GM19238 (cell line): Measurements from ENCODE around the gene SLC25A36.
A peak's percentile ranks its signal among the peaks of the same experiment; 100 is the strongest.
"Not testable (repeated sequence)": the region's sequence is repeated elsewhere in the genome, so short reads cannot be mapped to it uniquely, and the experiment has no call there.

Source experiments
- DNase-seq: peaks from one replicate; pipeline ENCODE4 v3.0.0; 2011; ENCODE audit warnings: low spot score; ENCODE audit not compliant: insufficient read length

SLC25A36 gene

GRCh38 chr3:140931016-140931454 lies 10.6 kb upstream of the SLC25A36 start:
- DNase-seq: no peak

- no peak for DNase-seq
Observed at GRCh38 chr3:140931801-140932200, 9.8 kb upstream of the SLC25A36 start.

DNA sequence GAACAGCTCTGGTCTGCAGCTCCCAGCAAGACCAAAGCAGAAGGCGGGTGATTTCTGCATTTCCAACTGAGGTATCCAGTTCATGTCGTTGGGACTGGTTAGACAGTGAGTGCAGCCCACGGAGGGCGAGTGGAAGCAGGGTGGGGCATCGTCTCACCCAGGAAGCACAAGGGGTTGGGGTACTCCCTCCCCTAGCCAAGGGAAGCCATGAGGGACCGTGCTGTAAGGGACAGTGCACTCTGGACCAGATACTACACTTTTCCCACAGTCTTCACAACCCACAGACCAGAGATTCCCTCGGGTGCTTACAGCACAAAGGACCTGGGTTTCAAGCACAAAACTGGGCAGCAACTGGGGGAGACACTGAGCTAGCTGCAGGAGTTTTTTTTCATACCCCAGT lies 8.5 kb upstream of the SLC25A36 start:
- DNase-seq: no peak

GRCh38 chr3:140933552-140933951 lies 8.1 kb upstream of the SLC25A36 start:
- no peak for DNase-seq

DNA sequence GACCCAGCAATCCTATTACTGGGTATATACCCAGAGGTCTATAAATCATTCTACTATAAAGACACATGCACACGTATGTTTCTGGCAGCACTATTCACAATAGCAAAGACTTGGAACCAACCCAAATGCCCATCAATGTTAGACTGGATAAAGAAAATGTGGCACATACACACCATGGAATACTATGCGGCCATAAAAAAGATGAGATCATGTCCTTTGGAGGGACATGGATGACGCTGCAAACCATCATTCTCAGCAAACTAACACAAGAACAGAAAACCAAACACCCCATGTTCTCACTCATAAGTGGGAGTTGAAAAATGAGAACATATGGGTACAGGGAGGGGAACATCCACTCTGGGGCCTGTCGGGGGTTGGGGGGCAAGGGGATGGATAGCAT lies 2.3 kb upstream of the SLC25A36 start:
- not testable (repeated sequence) for DNase-seq

- no peak for DNase-seq
Observed at GRCh38 chr3:140941090-140941433, 574 bp upstream of the SLC25A36 start.

DNA sequence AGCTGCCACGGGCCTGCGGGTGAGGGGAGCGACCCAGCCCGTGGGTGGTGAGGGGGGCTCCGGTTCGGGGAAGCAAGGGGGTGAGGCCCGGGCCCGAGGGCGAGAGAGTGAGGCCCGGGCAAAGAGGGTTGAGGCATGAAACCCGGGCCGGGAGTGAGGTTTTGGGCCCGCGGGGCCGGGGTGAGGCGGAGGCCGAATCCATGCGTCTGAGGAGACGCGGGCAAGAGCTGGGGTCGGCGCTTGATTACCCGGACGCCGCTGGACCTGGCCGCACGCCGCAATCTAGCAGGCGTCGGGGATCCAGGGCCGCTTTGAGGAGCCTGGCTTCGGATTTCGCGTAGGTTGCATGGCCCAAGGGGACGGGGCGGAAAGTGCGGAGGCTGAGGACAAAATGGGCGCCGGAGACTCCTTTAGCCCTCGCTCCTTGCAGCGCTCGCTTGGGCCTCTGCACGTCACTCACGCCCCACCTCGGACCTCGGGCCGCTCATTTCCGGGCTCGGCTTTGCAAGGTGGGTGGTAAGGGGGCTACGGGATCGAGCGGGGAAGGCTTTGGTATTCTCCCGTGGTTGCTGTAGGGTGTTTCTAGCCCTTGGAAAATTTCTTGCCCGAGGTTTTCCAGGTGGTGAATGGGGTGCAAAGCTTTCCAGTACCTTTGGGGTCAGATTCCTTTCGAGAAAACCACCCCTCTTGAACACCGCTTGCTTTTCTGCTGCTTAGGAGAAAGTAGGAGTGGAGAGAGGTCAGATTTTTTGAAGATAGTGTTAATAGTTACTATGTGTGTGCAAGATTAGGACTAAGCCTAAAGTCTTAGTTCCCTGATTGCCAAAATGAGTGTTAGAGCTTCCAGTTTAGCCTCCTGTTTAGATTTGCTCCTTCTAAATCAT lies 827 bp downstream of the SLC25A36 start:
- DNase-seq: peak; percentile 45

DNA sequence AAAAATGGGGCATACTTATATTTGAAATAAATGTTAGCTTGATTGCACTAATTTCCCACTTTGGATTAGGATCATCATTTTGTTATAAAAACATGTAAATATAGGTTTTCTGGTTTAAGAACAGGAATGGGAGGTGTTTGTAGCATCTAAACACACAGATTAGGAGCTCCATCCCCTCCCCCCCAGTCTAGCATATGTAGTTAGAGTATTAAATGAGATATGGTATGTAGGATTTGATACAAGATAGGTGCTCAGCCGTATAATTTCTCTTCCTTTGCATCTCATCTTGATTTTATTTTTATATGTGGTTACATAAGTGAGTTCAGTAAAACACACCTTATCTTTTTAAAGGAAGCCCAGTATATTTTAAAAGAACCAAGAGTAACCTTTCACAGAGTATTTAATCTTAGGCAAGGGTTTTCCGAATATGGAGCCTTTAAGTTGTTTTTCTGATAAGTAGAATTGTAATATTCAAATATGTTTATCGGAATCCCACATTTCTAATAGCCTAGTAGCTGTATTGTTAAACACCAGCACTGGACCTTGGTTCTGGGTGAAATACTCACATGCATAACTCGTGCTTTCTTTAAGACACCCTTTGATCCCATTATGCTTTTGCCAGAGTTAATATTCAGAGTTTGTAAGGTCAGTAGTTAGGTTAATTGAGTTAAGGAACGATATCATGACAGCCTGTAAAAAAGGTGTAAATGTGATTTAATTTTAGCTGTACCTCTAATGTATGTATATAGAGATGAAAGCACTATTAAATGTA lies 2.3 kb downstream of the SLC25A36 start:
- DNase-seq: no peak

DNA sequence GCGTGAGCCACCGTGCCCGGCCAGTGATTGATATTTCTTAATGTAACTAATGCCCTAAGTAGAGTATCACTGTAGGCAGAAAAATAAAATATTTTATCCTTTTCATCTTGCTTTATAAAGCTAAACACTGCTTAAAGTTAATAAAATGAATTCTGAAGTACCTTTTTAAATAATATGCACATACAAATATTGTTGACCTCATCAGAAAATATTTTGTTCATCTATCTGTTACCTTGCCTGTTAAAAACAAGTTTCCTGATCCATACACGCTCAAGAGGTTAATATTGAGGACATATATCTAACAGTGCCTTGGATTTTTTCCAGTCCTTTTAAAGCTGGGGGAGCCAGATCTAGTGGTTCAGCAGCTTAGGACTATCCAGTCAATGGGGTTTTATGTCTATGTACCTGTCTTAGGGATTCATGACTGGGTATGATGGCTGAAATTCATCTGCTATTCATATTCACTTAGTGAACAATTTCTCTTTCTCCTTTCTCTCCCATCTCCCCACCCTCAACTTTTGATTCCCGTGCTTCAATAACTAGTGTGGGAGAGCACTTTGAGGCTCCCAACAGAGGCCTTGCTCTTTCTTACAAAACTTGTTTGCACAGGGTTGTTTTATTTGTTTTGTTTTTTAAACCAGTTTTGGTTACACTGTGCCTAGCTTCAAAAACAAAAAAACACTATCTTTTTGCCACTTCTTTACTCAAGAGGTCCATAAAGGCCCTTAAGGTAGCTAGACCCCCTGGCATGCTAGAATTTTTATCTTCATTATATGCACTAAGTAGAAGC lies 7.0 kb downstream of the SLC25A36 start:
- no peak for DNase-seq

- no peak for DNase-seq
Observed at GRCh38 chr3:140950144-140950543, 8.5 kb downstream of the SLC25A36 start.

DNA sequence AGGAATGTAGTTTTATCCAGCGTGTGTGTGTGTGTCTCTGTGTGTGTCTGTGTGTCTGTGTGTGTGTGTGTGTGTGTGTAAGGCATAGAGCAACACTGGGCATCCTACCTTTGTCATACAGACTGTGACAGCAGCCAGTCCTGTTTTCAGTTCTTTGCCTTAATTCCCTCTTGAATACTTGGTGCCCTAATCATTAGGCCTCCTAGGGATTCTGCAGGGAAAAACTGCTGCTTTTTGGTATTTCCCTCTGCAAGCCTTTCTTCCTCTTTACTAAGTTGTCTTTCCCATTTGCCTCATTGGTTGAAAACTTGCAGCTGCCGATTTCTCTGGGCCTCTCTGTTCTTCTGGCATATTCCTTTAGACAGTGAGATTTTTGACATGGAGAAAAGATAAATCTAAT lies 9.2 kb downstream of the SLC25A36 start:
- no peak for DNase-seq

DNA sequence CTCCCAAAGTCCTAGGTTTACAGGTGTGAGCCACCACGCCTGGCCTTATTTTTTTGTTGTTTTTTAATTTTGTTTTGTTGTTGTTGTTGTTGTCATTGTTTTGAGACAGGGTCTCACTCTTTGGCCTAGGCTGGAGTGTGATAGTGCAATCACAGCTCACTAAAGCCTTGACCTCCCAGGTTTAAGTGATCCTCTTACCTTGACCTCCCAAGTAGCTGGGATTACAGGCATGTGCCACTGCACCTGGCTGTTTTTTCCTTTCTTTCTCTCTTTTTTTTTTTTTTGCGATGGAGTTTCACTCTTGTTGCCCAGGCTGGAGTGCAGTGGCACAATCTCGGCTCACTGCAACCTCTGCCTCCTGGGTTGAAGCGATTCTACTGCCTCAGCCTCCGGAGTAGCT lies 10.1 kb downstream of the SLC25A36 start:
- not testable (repeated sequence) for DNase-seq

DNA sequence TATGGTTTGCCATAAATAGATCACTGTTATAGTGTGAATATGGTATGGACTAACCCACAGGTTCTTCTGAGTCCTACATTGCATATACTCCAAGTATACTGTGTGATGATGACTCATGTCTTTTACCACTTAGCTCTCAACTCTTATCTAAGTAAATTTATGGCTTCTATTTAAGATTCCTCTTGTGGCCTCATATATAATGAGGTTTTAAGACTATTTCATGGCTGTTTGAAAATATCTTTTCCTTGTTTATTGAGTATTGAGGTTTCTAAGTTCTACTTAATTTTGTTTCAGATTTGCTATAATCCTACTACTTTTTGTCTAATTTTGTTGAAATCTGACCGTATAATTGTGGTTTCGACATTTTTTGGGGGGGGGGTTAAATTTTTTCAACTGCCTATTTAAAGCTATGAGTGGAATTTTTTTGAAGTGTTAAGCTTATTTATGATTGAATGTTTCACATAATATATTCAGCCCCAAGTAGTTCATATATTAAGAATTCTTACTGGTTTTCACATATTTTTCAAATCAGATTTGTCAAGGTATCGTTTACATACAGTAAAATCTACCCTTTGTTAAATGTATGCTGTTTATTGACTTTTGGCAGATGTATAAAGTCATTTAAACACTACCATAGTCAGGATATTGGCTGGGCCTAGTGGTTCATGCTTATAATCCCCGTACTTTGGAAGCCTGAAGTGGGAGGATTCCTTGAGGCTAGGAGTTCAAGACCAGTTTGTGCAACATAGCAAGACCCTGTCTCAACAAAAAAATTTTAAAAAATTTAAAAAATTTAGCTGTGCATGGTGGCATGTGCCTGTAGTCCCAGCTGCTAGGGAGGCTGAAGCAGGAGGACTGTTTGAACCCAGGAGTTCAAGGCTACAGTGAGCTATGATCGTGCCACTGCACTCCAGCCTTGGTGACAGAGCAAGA lies 11.7 kb downstream of the SLC25A36 start:
- no peak for DNase-seq

DNA sequence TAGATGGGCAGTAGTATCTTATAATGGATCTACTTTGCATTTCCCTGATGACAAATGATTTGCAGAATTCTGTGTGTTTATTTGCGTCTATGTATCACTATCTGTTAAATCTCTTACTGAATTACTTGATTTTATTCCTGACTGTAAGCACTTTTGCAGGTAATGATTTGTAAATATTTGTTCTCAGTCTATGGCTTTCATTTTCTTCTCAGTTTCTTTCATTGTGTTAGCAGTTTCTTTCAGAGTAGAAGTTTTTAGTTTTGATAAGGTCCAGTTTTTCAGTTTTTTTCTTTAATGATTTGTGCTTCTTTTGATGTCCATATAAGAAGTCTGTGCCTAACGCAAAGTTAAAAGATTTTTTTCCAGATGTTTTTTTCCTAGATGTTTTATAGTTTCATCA lies 12.9 kb downstream of the SLC25A36 start:
- no peak for DNase-seq

DNA sequence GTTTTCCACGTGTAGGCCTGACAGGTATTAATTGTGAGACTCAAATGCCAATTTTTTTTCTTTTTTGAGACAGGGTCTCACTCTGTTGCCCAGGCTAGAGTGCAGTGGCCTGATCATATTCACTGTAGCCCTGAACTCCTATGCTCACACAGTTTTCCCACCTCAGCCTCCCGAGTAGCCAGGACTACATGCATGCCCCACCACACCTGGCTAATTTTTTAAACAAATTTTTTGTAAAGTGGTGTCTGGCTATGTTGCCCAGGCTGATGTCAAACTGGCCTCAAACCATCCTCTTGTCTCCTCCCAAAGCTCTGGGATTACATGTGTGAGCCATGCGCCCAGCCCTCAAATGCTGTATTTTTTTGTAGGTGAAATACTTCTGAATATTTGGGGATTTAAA lies 14.0 kb downstream of the SLC25A36 start:
- DNase-seq: no peak

GRCh38 chr3:140956058-140956835 lies 14.6 kb downstream of the SLC25A36 start:
- DNase-seq: no peak

GRCh38 chr3:140972833-140973232 lies 31.2 kb downstream of the SLC25A36 start:
- DNase-seq: no peak

DNA sequence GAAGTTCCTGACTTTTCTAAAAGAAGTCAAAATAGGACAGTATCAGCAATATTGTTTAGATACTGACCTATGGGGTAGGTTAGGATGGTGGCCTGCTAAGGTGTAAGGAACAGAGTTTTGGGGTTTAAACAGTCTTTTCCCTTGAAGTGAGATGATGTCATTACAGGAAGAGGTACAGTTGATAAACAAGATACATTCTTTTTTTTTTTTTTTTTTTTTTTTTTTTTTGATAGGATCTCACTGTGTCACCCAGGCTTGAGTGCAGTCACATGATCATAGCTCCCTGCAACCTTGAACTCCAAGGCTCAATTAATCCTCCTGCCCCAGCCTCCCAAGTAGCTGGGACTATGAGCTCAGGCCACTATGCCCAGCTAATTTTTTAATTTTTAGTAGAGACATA lies 33.3 kb downstream of the SLC25A36 start:
- no peak for DNase-seq

GRCh38 chr3:140980663-140981062 lies 39.0 kb downstream of the SLC25A36 start:
- DNase-seq: no peak

DNA sequence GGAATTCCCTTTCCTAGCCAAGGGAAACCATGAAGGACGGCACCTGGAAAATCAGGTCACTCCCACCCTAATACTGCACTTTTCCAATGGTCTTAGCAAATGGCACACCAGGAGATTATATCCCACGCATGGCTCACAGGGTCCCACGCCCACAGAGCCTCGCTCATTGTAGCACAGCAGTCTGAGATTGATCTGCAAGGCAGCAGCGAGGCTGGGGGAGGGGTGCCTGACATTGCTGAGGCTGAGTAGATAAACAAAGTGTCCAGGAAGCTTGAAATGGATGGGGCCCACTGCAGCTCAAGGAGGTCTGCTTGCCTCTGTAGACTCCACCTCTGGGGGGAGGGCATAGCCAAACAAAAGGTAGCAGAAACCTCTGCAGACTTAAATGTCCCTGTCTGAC lies 46.2 kb downstream of the SLC25A36 start:
- DNase-seq: not testable (repeated sequence)
